Measurements from ENCODE around the gene ELL2. TPM values are rescaled to one million over a fixed set of nuclear protein-coding genes. Genes with fewer than 3 reads are reported as not detected.

The ELL2 gene
- total and polyA plus RNA-seq, 2 of the 13 experiments (the other 11 are each of a cell fraction or from before 2014, with no cell fraction given), result 78.9 to 97.1 TPM

DNA sequence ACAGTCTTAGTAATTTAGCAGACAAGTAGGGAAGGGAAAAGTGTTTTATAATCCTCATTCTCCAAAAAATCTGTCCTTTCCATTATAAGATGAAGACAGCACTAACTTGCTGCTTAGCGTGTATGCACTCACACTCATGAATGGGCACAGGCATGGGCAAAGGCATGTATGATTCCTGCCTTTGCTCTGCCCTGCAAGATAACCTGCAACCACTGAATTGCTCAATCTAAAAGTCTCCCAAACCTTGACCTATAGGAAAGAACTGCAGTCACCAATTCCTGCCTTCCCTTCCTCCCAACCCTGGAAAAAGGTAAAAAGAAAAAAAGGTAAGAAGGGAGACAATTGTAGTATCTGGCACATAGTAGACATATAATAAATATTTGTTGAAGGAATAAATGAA lies 40.8 kb downstream of the ELL2 start (continued):
- TF ChIP-seq ETV5 (CRISPR knock-in tag; IDR thresholded peaks at IDR 0.05; ENCODE audit: borderline replicate concordance) (no peak), HNF4A (CRISPR knock-in tag; IDR thresholded peaks at IDR 0.05) (0 out of 2 replicates have a peak, but pooled peaks have one; percentile 12), IKZF4 (CRISPR knock-in tag; IDR thresholded peaks at IDR 0.05; ENCODE audit: borderline replicate concordance, low read depth, not compliant biosample characterization) (no peak), ZFP36 (IDR thresholded peaks at IDR 0.05; ENCODE audit: borderline replicate concordance, low read depth, low read length, partially characterized antibody) (no peak), MBD4 (IDR thresholded peaks at IDR 0.05; ENCODE audit: borderline replicate concordance, low read length) (0 out of 2 replicates have a peak, but pooled peaks have one; percentile 43), ZMYM2 (CRISPR knock-in tag; IDR thresholded peaks at IDR 0.05) (no peak), TARDBP (CRISPR knock-in tag; IDR thresholded peaks at IDR 0.05) (no peak), TCF12 (IDR thresholded peaks at IDR 0.05) (no peak), TCF12 (CRISPR knock-in tag; IDR thresholded peaks at IDR 0.05) (no peak), HNF4G (IDR thresholded peaks at IDR 0.05; ENCODE audit: borderline replicate concordance, low read depth, low read length) (no peak), HNF4G (CRISPR knock-in tag; IDR thresholded peaks at IDR 0.05; ENCODE audit: borderline replicate concordance, low read depth) (no peak)
- TF ChIP-seq, protein P1, sequence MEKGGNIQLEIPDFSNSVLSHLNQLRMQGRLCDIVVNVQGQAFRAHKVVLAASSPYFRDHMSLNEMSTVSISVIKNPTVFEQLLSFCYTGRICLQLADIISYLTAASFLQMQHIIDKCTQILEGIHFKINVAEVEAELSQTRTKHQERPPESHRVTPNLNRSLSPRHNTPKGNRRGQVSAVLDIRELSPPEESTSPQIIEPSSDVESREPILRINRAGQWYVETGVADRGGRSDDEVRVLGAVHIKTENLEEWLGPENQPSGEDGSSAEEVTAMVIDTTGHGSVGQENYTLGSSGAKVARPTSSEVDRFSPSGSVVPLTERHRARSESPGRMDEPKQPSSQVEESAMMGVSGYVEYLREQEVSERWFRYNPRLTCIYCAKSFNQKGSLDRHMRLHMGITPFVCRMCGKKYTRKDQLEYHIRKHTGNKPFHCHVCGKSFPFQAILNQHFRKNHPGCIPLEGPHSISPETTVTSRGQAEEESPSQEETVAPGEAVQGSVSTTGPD (CRISPR knock-in tag; IDR thresholded peaks at IDR 0.05), result no peak
- TF ChIP-seq, protein P2, sequence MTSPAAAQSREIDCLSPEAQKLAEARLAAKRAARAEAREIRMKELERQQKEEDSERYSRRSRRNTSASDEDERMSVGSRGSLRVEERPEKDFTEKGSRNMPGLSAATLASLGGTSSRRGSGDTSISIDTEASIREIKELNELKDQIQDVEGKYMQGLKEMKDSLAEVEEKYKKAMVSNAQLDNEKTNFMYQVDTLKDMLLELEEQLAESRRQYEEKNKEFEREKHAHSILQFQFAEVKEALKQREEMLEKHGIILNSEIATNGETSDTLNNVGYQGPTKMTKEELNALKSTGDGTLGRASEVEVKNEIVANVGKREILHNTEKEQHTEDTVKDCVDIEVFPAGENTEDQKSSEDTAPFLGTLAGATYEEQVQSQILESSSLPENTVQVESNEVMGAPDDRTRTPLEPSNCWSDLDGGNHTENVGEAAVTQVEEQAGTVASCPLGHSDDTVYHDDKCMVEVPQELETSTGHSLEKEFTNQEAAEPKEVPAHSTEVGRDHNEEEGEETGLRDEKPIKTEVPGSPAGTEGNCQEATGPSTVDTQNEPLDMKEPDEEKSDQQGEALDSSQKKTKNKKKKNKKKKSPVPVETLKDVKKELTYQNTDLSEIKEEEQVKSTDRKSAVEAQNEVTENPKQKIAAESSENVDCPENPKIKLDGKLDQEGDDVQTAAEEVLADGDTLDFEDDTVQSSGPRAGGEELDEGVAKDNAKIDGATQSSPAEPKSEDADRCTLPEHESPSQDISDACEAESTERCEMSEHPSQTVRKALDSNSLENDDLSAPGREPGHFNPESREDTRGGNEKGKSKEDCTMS (CRISPR knock-in tag; conservative IDR thresholded peaks at IDR 0.05), result no peak
- TF ChIP-seq, protein P3, sequence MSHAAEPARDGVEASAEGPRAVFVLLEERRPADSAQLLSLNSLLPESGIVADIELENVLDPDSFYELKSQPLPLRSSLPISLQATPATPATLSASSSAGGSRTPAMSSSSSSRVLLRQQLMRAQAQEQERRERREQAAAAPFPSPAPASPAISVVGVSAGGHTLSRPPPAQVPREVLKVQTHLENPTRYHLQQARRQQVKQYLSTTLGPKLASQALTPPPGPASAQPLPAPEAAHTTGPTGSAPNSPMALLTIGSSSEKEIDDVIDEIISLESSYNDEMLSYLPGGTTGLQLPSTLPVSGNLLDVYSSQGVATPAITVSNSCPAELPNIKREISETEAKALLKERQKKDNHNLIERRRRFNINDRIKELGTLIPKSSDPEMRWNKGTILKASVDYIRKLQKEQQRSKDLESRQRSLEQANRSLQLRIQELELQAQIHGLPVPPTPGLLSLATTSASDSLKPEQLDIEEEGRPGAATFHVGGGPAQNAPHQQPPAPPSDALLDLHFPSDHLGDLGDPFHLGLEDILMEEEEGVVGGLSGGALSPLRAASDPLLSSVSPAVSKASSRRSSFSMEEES (CRISPR knock-in tag; IDR thresholded peaks at IDR 0.05), result no peak
- TF ChIP-seq, protein P4, sequence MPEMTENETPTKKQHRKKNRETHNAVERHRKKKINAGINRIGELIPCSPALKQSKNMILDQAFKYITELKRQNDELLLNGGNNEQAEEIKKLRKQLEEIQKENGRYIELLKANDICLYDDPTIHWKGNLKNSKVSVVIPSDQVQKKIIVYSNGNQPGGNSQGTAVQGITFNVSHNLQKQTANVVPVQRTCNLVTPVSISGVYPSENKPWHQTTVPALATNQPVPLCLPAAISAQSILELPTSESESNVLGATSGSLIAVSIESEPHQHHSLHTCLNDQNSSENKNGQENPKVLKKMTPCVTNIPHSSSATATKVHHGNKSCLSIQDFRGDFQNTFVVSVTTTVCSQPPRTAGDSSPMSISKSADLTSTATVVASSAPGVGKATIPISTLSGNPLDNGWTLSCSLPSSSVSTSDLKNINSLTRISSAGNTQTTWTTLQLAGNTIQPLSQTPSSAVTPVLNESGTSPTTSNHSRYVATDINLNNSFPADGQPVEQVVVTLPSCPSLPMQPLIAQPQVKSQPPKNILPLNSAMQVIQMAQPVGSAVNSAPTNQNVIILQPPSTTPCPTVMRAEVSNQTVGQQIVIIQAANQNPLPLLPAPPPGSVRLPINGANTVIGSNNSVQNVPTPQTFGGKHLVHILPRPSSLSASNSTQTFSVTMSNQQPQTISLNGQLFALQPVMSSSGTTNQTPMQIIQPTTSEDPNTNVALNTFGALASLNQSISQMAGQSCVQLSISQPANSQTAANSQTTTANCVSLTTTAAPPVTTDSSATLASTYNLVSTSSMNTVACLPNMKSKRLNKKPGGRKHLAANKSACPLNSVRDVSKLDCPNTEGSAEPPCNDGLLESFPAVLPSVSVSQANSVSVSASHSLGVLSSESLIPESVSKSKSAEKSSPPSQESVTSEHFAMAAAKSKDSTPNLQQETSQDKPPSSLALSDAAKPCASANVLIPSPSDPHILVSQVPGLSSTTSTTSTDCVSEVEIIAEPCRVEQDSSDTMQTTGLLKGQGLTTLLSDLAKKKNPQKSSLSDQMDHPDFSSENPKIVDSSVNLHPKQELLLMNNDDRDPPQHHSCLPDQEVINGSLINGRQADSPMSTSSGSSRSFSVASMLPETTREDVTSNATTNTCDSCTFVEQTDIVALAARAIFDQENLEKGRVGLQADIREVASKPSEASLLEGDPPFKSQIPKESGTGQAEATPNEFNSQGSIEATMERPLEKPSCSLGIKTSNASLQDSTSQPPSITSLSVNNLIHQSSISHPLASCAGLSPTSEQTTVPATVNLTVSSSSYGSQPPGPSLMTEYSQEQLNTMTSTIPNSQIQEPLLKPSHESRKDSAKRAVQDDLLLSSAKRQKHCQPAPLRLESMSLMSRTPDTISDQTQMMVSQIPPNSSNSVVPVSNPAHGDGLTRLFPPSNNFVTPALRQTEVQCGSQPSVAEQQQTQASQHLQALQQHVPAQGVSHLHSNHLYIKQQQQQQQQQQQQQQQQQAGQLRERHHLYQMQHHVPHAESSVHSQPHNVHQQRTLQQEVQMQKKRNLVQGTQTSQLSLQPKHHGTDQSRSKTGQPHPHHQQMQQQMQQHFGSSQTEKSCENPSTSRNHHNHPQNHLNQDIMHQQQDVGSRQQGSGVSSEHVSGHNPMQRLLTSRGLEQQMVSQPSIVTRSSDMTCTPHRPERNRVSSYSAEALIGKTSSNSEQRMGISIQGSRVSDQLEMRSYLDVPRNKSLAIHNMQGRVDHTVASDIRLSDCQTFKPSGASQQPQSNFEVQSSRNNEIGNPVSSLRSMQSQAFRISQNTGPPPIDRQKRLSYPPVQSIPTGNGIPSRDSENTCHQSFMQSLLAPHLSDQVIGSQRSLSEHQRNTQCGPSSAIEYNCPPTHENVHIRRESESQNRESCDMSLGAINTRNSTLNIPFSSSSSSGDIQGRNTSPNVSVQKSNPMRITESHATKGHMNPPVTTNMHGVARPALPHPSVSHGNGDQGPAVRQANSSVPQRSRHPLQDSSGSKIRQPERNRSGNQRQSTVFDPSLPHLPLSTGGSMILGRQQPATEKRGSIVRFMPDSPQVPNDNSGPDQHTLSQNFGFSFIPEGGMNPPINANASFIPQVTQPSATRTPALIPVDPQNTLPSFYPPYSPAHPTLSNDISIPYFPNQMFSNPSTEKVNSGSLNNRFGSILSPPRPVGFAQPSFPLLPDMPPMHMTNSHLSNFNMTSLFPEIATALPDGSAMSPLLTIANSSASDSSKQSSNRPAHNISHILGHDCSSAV (CRISPR knock-in tag; IDR thresholded peaks at IDR 0.05; ENCODE audit: borderline replicate concordance), result no peak

Data from HepG2 (cell line).